ENCODE measurements around the gene DHDDS. TPM values are rescaled to one million over a fixed set of nuclear protein-coding genes. Genes with fewer than 3 reads are reported as not detected.

DHDDS gene
- total RNA-seq, 1 experiment from 2014 or later: 44.1 TPM

- in situ Hi-C loops (cut with HindIII; ENCODE audit: low sequenced_read_pairs): no loop called here
- no peak for DNase-seq (ENCODE audit: low spot score)
These were observed 85.6 kb downstream of the DHDDS start for GRCh38 chr1:26517766-26518049.

GRCh38 chr1:26518355-26518754, 86.2 kb downstream of the DHDDS start:
- no peak for DNase-seq (ENCODE audit: low spot score)
- in situ Hi-C loops (cut with HindIII; ENCODE audit: low sequenced_read_pairs): no loop called here

GRCh38 chr1:26520339-26520738, 88.2 kb downstream of the DHDDS start:
- in situ Hi-C loops (cut with HindIII; ENCODE audit: low sequenced_read_pairs): no loop called here
- DNase-seq (ENCODE audit: low spot score): no peak

Other genes starting within 250 kb of the DHDDS start
- not detected in 2 replicates for gene CATSPER4, start 241.7 kb upstream of the DHDDS start, total RNA-seq (2014; rRNA removed; shearing (Covaris generic))
- 16.7 and 19.1 TPM in 2 replicates for gene CEP85, start 198.1 kb upstream of the DHDDS start, total RNA-seq (2014; rRNA removed; shearing (Covaris generic))
- 5.0 and 7.4 TPM in 2 replicates for gene SH3BGRL3, start 152.2 kb upstream of the DHDDS start, total RNA-seq (2014; rRNA removed; shearing (Covaris generic))
- 21.0 and 27.3 TPM in 2 replicates for gene UBXN11, start 125.7 kb upstream of the DHDDS start, total RNA-seq (2014; rRNA removed; shearing (Covaris generic))
- gene CD52, start 114.4 kb upstream of the DHDDS start, total RNA-seq (2014; rRNA removed; shearing (Covaris generic)): 0.55 and 2.3 TPM in 2 replicates
- 5.5 and 18.6 TPM in 2 replicates for gene CRYBG2, start 78.2 kb upstream of the DHDDS start, total RNA-seq (2014; rRNA removed; shearing (Covaris generic))
- not detected in 2 replicates for gene ZNF683, start 59.6 kb upstream of the DHDDS start, total RNA-seq (2014; rRNA removed; shearing (Covaris generic))
- gene LIN28A, start 21.5 kb upstream of the DHDDS start, total RNA-seq (2014; rRNA removed; shearing (Covaris generic)): 77.8 and 94.7 TPM in 2 replicates
- gene HMGN2, start 40.1 kb downstream of the DHDDS start, total RNA-seq (2014; rRNA removed; shearing (Covaris generic)): 366 and 543 TPM in 2 replicates
- 254 and 296 TPM in 2 replicates for gene RPS6KA1, start 97.4 kb downstream of the DHDDS start, total RNA-seq (2014; rRNA removed; shearing (Covaris generic))